ENCODE results near the gene PCSK5. TPM values are rescaled to one million over a fixed set of nuclear protein-coding genes. Genes with fewer than 3 reads are reported as not detected.

The PCSK5 gene
- total RNA-seq, 6 experiments from 2014 or later: 1.4 to 5.8 (median 3.5) TPM

- Histone ChIP-seq H3K27ac (no peak overlapping the region), H3K9me3 (no peaks in the 10 kb centered on the region), H3K36me3 (no peaks in the 10 kb centered on the region), H3K4me1 (peaks cover 0 to 6% (median 0%) of the 10 kb centered on the region in 4 donors), H3K27me3 (no peaks in the 10 kb centered on the region), H3K4me3 (no peak overlapping the region)
- intact Hi-C loops (cut with DNase I): no loop called here
- 91% methylated on average over 6 of the region's 6 CpGs for WGBS (ENCODE audit: insufficient coverage, low coverage, low lambda C conversion rate, missing lambda C conversion rate)
- TF ChIP-seq CTCF (IDR thresholded peaks at IDR 0.05) (no peak), POLR2A (IDR thresholded peaks at IDR 0.05) (no peak)
- no peak for ATAC-seq
- no peak for DNase-seq
Measured at GRCh38 chr9:75946766-75947165, 56.3 kb downstream of the PCSK5 start.

- Histone ChIP-seq H3K36me3 (no peaks in the 10 kb centered on the region), H3K4me1 (peaks cover 0 to 8% (median 0%) of the 10 kb centered on the region in 4 donors), H3K27ac (no peak overlapping the region), H3K4me3 (no peak overlapping the region), H3K9me3 (no peaks in the 10 kb centered on the region), H3K27me3 (no peaks in the 10 kb centered on the region)
- DNase-seq (no peak), ATAC-seq (no peak)
- WGBS (ENCODE audit: insufficient coverage, low coverage, low lambda C conversion rate, missing lambda C conversion rate): 97% methylated on average over 2 of the region's 2 CpGs
- intact Hi-C loops (cut with DNase I): no loop called here
- TF ChIP-seq POLR2A (IDR thresholded peaks at IDR 0.05) (no peak), CTCF (IDR thresholded peaks at IDR 0.05) (no peak)
Measured at GRCh38 chr9:75947233-75947632, 56.8 kb downstream of the PCSK5 start.

- H3K4me1 ChIP-seq: peaks cover 0 to 13% (median 4%) of the 10 kb centered on the region in 4 donors
- intact Hi-C loops (cut with DNase I): no loop called here
- peak overlapping the region; percentile 50 to 91 (median 70) for H3K27ac ChIP-seq
- H3K4me3 ChIP-seq: no peak overlapping the region
- WGBS (ENCODE audit: insufficient coverage, low coverage, low lambda C conversion rate, missing lambda C conversion rate): 38% methylated on average over 3 of the region's 3 CpGs
- peak in 1 of 3 donors; percentile 60 for DNase-seq
- H3K9me3 ChIP-seq: no peaks in the 10 kb centered on the region
- no peak for TF ChIP-seq CTCF (IDR thresholded peaks at IDR 0.05)
- no peak for TF ChIP-seq POLR2A (IDR thresholded peaks at IDR 0.05)
- ATAC-seq: peak; percentile 92 to 98 (median 94)
- no peaks in the 10 kb centered on the region for H3K36me3 ChIP-seq
- H3K27me3 ChIP-seq: no peaks in the 10 kb centered on the region
Measured at GRCh38 chr9:75950998-75951397, 60.5 kb downstream of the PCSK5 start.

- Histone ChIP-seq H3K36me3 (no peaks in the 10 kb centered on the region), H3K27me3 (no peaks in the 10 kb centered on the region), H3K4me3 (no peak overlapping the region), H3K4me1 (peaks cover 0 to 13% (median 4%) of the 10 kb centered on the region in 4 donors), H3K9me3 (no peaks in the 10 kb centered on the region), H3K27ac (peak overlapping the region in 1 of 3 donors; percentile 48)
- TF ChIP-seq CTCF (IDR thresholded peaks at IDR 0.05) (no peak), POLR2A (IDR thresholded peaks at IDR 0.05) (no peak)
- DNase-seq: peak in 1 of 3 donors; percentile 54
- WGBS (ENCODE audit: insufficient coverage, low coverage, low lambda C conversion rate, missing lambda C conversion rate): 8% methylated on average over 2 of the region's 2 CpGs
- intact Hi-C loops (cut with DNase I): no loop called here
- peak; percentile 66 to 89 (median 73) for ATAC-seq
Measured at GRCh38 chr9:75953218-75953617, 62.7 kb downstream of the PCSK5 start.

GRCh38 chr9:75956161-75956560 is 65.7 kb downstream of the PCSK5 start:
- intact Hi-C loops (cut with DNase I): no loop called here
- no peak for DNase-seq
- Histone ChIP-seq H3K9me3 (no peaks in the 10 kb centered on the region), H3K27me3 (no peaks in the 10 kb centered on the region), H3K4me1 (peaks cover 0 to 13% (median 4%) of the 10 kb centered on the region in 4 donors), H3K36me3 (no peaks in the 10 kb centered on the region), H3K4me3 (no peak overlapping the region), H3K27ac (no peak overlapping the region)
- WGBS (ENCODE audit: insufficient coverage, low coverage, low lambda C conversion rate, missing lambda C conversion rate): 89% methylated on average over 1 of the region's 1 CpG
- ATAC-seq: no peak
- TF ChIP-seq CTCF (IDR thresholded peaks at IDR 0.05) (no peak), POLR2A (IDR thresholded peaks at IDR 0.05) (no peak)

Measured in right lobe of liver (tissue), 6 donors.